ENCODE data around the gene OSTM1.

DNA sequence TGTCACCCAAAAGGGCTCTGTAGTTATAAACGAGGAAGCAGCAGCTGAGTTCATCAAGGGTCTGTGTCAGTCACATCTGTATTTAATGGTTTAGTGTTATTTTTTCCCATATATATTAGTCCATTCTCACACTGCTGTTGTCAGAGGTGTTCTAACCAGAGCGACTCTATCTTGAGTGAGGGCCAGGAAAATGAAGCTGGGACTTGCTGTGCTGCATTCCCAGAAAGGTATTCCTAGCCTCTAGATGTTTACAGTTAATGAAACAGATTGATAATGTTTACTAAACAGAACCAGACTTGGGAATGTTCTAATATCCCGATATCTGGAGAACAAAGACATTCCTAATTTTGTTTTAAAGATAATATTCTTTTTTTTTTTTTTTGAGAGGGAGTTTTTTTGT lies 68.6 kb downstream of the OSTM1 start:
- TF ChIP-seq CTCF (IDR thresholded peaks at IDR 0.05) = no peak
- no peak for TF ChIP-seq POLR2A (IDR thresholded peaks at IDR 0.05)
- no peak for TF ChIP-seq POLR2AphosphoS5 (IDR thresholded peaks at IDR 0.05)

Data from sigmoid colon (tissue), 4 donors.